Right atrium auricular region (tissue), 2 donors: ENCODE data around the gene CLASRP. TPM values are rescaled to one million over a fixed set of nuclear protein-coding genes. Genes with fewer than 3 reads are reported as not detected.

Experiments
- DNase-seq: peaks from one replicate; pipeline ENCODE4 v3.0.0-alpha.2; 2019; ENCODE audit warnings: low spot score
- H3K27ac ChIP-seq, 2 donors: fragments of 200-600 bp; sonication (generic); 1 replicate in 1 of 2; 2 replicates in 1 of 2; pipeline ENCODE4 v1.5.1; 2016 to 2019
- H3K27me3 ChIP-seq, 2 donors: fragments of 200-600 bp; sonication (generic); one replicate each; pipeline versions ENCODE4 v1.5.1 to v1.6.0; 2017 to 2019
- H3K36me3 ChIP-seq: fragments of 200-600 bp; sonication (generic); one replicate; pipeline ENCODE4 v1.5.1; 2016
- H3K4me1 ChIP-seq, 2 donors: fragments of 200-600 bp; sonication (generic); one replicate each; pipeline versions ENCODE4 v1.5.1 to v1.6.0; 2017 to 2019
- H3K4me3 ChIP-seq, 2 donors: fragments of 200-600 bp; sonication (generic); 1 replicate in 1 of 2; 2 replicates in 1 of 2; pipeline ENCODE4 v1.5.1; 2017 to 2019; ENCODE audit warnings: mild to moderate bottlenecking in 1 of 2, moderate library complexity in 1 of 2
- H3K9me3 ChIP-seq, 2 donors: fragments of 200-600 bp; sonication (generic); one replicate each; pipeline ENCODE4 v1.5.1; 2019
- total RNA-seq, 2 donors: library from RNA; depleted of rRNA; stranded (reverse); fragments of >200 nt; gene quantifications; one replicate each; pipeline ENCODE4 v1.1.0, GENCODE V29; 2016
- TF ChIP-seq, protein P1 (sequence below), 2 donors: fragments of 200-600 bp; sonication (generic); IDR thresholded peaks; one replicate each; pipeline ENCODE4 v1.5.1; 2019; ENCODE audit warnings: antibody characterized with exemption in 2 of 2

Gene CLASRP
- total RNA-seq, 2 donors from 2014 or later = 29.6 to 31.3 TPM

DNA sequence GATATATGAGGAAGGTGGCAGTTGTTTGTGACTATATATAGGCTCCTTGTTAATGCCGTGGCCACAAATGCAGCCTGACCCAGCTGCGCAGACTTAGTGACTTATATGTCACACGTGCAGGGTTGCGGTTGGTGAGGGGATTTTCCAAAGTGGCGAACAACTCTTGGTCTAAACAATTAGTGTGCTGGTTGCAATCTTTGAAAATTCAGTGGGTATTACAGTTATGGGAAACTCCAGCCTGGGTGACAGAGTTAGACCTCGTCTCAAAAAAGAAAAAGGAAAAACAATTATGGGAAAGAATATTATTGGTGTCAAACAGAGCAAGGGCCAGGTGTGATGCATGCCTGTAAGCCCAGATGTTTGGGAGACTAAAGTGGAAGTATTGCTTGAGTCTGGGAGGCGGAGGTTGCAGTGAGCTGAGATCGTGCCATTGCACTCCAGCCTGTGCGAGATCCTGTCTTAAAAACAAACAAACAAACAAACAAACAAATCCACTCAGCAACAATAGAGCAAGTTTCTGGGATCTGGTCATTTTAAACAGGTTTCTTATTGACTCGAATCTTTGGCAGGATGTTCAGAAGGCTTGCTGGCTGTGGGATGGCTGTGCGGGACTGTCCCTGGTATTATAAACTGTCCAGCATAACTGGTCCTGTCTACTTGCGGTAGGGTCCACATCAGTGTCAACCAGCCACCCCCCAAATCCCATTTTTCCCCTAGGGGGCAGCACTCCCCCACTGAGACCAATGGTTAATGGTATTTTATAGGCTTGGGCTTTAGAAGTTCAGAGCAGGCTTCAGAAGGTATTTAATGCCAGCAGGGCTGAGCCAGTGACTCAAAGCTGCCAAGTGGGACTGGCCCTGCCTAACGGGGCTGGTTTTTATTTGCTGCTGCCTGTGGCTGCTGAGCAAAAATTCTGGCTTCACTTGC is 22.2 kb upstream of the CLASRP start:
- peaks cover 4% of the 10 kb centered on the region for H3K36me3 ChIP-seq
- peak; percentile 70 for DNase-seq

DNA sequence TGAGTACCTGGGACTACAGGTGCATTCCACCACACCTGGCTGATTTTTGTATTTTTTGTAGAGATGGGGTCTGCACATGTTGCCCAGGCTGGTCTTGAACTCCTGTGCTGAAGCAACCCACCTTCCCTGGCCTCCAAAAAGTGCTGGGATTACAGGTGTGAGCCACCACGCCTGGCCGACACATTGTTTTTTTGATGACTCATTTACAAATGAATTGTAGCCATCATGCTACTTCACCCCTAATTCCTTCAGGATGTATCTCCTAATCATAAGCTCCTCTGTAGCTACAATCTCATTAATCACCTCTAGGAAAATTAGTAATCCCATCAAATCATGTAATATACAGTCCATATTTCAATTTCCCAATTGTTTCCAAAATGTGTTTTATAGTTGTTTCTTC is 19.7 kb upstream of the CLASRP start:
- TF ChIP-seq, protein P1, sequence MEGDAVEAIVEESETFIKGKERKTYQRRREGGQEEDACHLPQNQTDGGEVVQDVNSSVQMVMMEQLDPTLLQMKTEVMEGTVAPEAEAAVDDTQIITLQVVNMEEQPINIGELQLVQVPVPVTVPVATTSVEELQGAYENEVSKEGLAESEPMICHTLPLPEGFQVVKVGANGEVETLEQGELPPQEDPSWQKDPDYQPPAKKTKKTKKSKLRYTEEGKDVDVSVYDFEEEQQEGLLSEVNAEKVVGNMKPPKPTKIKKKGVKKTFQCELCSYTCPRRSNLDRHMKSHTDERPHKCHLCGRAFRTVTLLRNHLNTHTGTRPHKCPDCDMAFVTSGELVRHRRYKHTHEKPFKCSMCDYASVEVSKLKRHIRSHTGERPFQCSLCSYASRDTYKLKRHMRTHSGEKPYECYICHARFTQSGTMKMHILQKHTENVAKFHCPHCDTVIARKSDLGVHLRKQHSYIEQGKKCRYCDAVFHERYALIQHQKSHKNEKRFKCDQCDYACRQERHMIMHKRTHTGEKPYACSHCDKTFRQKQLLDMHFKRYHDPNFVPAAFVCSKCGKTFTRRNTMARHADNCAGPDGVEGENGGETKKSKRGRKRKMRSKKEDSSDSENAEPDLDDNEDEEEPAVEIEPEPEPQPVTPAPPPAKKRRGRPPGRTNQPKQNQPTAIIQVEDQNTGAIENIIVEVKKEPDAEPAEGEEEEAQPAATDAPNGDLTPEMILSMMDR (IDR thresholded peaks at IDR 0.05) = no peak
- no peak overlapping the region for H3K27ac ChIP-seq

More for the DNA sequence above, 22.2 kb upstream of the CLASRP start:
- Histone ChIP-seq H3K4me3 (no peak overlapping the region), H3K27ac (no peak overlapping the region), H3K27me3 (no peaks in the 10 kb centered on the region), H3K9me3 (no peaks in the 10 kb centered on the region), H3K4me1 (no peaks in the 10 kb centered on the region)
- TF ChIP-seq, protein P1 (IDR thresholded peaks at IDR 0.05) = peak in 1 of 2 donors; percentile 70

DNA sequence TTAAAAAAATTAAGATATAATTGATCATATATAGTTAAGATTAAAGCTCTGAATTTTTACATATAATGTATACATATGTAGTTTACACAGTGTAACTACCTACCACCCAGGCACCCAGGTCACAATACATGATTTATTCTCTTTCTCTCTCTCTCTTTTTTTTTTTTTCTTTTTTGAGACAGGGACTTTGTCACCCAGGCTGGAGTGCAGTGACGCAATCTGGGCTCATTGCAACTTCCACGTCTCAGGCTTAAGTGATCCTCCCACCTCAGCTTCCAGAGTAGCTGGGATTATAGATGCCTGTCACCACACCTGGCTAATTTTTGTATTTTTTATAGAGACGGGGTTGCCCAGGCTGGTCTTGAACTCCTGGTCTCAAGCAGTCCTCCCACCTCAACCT is 18.8 kb upstream of the CLASRP start:
- TF ChIP-seq, protein P1 (IDR thresholded peaks at IDR 0.05) = no peak
- Histone ChIP-seq H3K4me1 (no peaks in the 10 kb centered on the region), H3K9me3 (no peaks in the 10 kb centered on the region), H3K27me3 (no peaks in the 10 kb centered on the region), H3K4me3 (no peak overlapping the region), H3K27ac (no peak overlapping the region), H3K36me3 (no peaks in the 10 kb centered on the region)
- DNase-seq = no peak

More for the DNA sequence above, 19.7 kb upstream of the CLASRP start:
- Histone ChIP-seq H3K36me3 (no peaks in the 10 kb centered on the region), H3K9me3 (no peaks in the 10 kb centered on the region), H3K4me1 (no peaks in the 10 kb centered on the region), H3K4me3 (no peak overlapping the region), H3K27me3 (no peaks in the 10 kb centered on the region)
- DNase-seq = no peak

DNA sequence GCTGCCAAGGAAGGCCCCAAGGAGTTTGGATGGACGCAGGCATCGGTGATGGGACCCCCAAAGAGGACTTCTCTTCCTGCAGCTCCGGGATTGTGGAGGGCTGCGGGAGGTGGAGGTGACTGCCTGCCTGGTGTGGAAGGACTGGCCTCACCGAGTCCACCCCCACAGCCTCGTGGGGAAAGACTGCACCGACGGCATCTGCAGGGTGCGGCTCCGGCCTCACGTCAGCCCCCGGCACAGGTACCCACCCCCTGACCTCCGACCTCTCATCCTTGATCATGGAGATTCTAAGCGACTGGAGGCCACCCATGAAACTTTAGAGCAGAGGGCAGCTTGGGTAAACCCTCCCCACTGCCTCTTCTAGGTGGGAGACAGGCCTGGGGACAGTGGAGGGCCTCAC is 16.9 kb upstream of the CLASRP start:
- DNase-seq = no peak
- TF ChIP-seq, protein P1 (IDR thresholded peaks at IDR 0.05) = no peak
- Histone ChIP-seq H3K27me3 (no peaks in the 10 kb centered on the region), H3K4me3 (no peak overlapping the region), H3K36me3 (no peaks in the 10 kb centered on the region), H3K4me1 (no peaks in the 10 kb centered on the region), H3K27ac (no peak overlapping the region), H3K9me3 (no peaks in the 10 kb centered on the region)

DNA sequence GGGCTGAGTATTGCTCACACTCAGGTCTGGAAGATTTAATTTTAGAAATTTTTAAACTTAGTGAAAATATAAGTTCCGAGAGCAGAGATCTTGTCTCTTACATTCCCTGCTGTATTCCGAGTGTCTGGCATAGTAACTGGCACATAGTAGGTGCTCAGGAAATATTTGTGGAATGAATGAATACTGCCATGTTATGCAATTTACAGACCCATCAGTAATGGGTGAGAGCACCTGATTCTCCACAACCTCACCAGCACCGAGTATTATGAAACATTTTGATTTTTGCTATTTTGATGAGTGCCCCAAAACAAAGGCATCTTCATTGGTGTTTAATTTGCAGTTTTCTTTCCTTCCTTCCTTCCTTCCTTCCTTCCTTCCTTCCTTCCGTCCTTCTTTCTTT is 15.8 kb upstream of the CLASRP start:
- H3K4me1 ChIP-seq = no peaks in the 10 kb centered on the region
- no peaks in the 10 kb centered on the region for H3K9me3 ChIP-seq
- no peaks in the 10 kb centered on the region for H3K36me3 ChIP-seq
- DNase-seq = no peak
- H3K27me3 ChIP-seq = no peaks in the 10 kb centered on the region
- TF ChIP-seq, protein P1 (IDR thresholded peaks at IDR 0.05) = no peak
- no peak overlapping the region for H3K27ac ChIP-seq
- no peak overlapping the region for H3K4me3 ChIP-seq
